Panc1 (cell line): Measurements from ENCODE around the gene ZNF830. TPM values are rescaled to one million over a fixed set of nuclear protein-coding genes. Genes with fewer than 3 reads are reported as not detected.

Experiments used
- ATAC-seq: fragments of 200-7000 bp; cut with Tn5 transposase; 2 replicates; pipeline ENCODE4 v1.9.1; 2020; ENCODE audit warnings: mild to moderate bottlenecking, moderate library complexity
- BruUV-seq: library from RNA; stranded (reverse); fragments of 400-500 nt; replicated peaks from 2 replicates; lab custom pipeline; 2021; lab: Mats Ljungman, UMichigan
- CTCF ChIA-PET: fragments of 300-600 bp; sonication (Branson Sonifier 250); formaldehyde crosslinking; loops from one replicate; lab custom pipeline; 2022; ENCODE audit warnings: antibody characterized with exemption; lab: Charles Lee
- POLR2A ChIA-PET: fragments of 300-600 bp; sonication (Branson Sonifier 250); formaldehyde crosslinking; loops from one replicate; lab custom pipeline; 2022; ENCODE audit warnings: antibody characterized with exemption; lab: Charles Lee
- DNase-seq: peaks from one replicate; pipeline ENCODE4 v3.0.0-alpha.2; 2010; ENCODE audit warnings: low read depth, low spot score
- H3K27ac ChIP-seq: 2 replicates; pipeline ENCODE4 v1.5.1; 2011; ENCODE audit warnings: mild to moderate bottlenecking, low read length, inconsistent platforms
- H3K27me3 ChIP-seq: fragments of 200-500 bp; sonication (Bioruptor generic); 2 replicates; pipeline ENCODE4 v1.6.0; 2014; ENCODE audit warnings: low read length, inconsistent platforms; ENCODE audit not compliant: control insufficient read depth, insufficient read depth
- H3K36me3 ChIP-seq: fragments of 200-500 bp; sonication (Bioruptor generic); 2 replicates; pipeline ENCODE4 v1.5.1; 2014; ENCODE audit warnings: inconsistent platforms, mild to moderate bottlenecking, low read length, moderate library complexity; ENCODE audit not compliant: control insufficient read depth, insufficient read depth
- H3K4me1 ChIP-seq: 2 replicates; pipeline ENCODE4 v1.5.1; 2011; ENCODE audit warnings: inconsistent platforms, mild to moderate bottlenecking, low read length, moderate library complexity; ENCODE audit not compliant: control insufficient read depth, insufficient read depth
- H3K4me3 ChIP-seq, 2 experiments: 2 replicates each; pipeline ENCODE4 v1.5.1; 2011 to 2012; ENCODE audit warnings: low read depth in 2 of 2, low read length in 2 of 2, mild to moderate bottlenecking in 2 of 2, inconsistent platforms in 1 of 2, moderate library complexity in 1 of 2
- H3K9me3 ChIP-seq: fragments of 200-500 bp; sonication (Bioruptor generic); 2 replicates; pipeline ENCODE4 v1.5.1; 2014; ENCODE audit warnings: low read depth, mild to moderate bottlenecking, inconsistent platforms, low read length, moderate library complexity; ENCODE audit not compliant: control insufficient read depth, insufficient read depth
- CTCF ChIP-seq: fragments of 450-650 bp; IDR thresholded peaks from 2 replicates; pipeline ENCODE4 v1.5.1; 2017; ENCODE audit warnings: mild to moderate bottlenecking
- POLR2AphosphoS5 ChIP-seq: IDR thresholded peaks from 2 replicates; pipeline ENCODE4 v1.6.1; 2012; ENCODE audit warnings: mild to moderate bottlenecking, low read depth, low read length, moderate library complexity
- SIN3A ChIP-seq: IDR thresholded peaks from 2 replicates; pipeline ENCODE4 v1.6.1; 2012; ENCODE audit warnings: low read depth, mild to moderate bottlenecking, low read length, moderate library complexity, borderline replicate concordance; ENCODE audit not compliant: insufficient read depth
- TCF7L2 ChIP-seq: IDR thresholded peaks from 2 replicates; pipeline ENCODE4 v1.6.1; 2011; ENCODE audit warnings: mild to moderate bottlenecking, low read depth, low read length, inconsistent platforms
- in situ Hi-C: cut with HindIII; loops from 2 replicates; pipeline ENCODE4 v1.10.0; 2016; ENCODE audit warnings: low sequenced_read_pairs, low pct_unique_long_range_greater_than_20kb
- intact Hi-C: fragments of 100-400 bp; cut with micrococcal nuclease; formaldehyde crosslinking; loops from one replicate; pipeline ENCODE4 v1.10.0; 2022; ENCODE audit not compliant: unreplicated experiment
- total RNA-seq: library from RNA; stranded (reverse); gene quantifications from one replicate; pipeline ENCODE4 v1.2.1, GENCODE V29; 2021; ENCODE audit not compliant: unreplicated experiment
- TF ChIP-seq, protein P1 (sequence below), 2 experiments: IDR thresholded peaks; 2 replicates each; pipeline ENCODE4 v1.6.1; 2011 to 2012; ENCODE audit warnings: low read depth in 2 of 2, control low read depth in 1 of 2, low read length in 1 of 2, mild to moderate bottlenecking in 1 of 2, moderate library complexity in 1 of 2; ENCODE audit not compliant: insufficient read depth in 1 of 2

The ZNF830 gene
- total RNA-seq, 1 experiment from 2014 or later = 17.5 TPM

DNA sequence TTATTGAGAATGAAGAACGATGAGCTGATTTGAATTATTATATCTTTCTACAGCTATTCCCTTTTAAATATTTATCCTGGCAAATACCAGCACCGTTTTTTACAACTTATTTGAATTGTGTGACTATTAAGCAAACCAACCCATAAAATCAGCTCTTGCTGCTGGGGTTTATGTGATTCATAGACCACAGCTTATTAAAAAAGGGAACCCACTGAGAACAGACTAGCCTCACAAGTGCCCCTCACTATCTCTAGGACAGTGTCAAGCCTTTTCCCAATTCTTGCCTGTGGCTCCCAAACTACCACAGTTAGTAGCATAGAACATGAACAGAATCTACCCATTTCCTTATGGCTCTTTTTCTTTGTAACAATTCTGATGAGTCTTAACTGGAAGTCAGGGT lies 12.8 kb downstream of the ZNF830 start:
- DNase-seq (no peak), ATAC-seq (no peak)
- Histone ChIP-seq H3K27ac (no peak overlapping the region), H3K36me3 (no peaks in the 10 kb centered on the region), H3K4me1 (no peaks in the 10 kb centered on the region), H3K9me3 (no peaks in the 10 kb centered on the region), H3K27me3 (no peaks in the 10 kb centered on the region), H3K4me3 (no peak overlapping the region)
- BruUV-seq = no TSS peak
- POLR2A ChIA-PET = interaction anchor here (0.6 kb wide), 1 partner anchor 142 kb away, joined by 4 read pairs; no protein-coding TSS in a partner anchor
- TF ChIP-seq TCF7L2 (no peak), POLR2AphosphoS5 (no peak), CTCF (no peak), SIN3A (no peak)
- TF ChIP-seq, protein P1, sequence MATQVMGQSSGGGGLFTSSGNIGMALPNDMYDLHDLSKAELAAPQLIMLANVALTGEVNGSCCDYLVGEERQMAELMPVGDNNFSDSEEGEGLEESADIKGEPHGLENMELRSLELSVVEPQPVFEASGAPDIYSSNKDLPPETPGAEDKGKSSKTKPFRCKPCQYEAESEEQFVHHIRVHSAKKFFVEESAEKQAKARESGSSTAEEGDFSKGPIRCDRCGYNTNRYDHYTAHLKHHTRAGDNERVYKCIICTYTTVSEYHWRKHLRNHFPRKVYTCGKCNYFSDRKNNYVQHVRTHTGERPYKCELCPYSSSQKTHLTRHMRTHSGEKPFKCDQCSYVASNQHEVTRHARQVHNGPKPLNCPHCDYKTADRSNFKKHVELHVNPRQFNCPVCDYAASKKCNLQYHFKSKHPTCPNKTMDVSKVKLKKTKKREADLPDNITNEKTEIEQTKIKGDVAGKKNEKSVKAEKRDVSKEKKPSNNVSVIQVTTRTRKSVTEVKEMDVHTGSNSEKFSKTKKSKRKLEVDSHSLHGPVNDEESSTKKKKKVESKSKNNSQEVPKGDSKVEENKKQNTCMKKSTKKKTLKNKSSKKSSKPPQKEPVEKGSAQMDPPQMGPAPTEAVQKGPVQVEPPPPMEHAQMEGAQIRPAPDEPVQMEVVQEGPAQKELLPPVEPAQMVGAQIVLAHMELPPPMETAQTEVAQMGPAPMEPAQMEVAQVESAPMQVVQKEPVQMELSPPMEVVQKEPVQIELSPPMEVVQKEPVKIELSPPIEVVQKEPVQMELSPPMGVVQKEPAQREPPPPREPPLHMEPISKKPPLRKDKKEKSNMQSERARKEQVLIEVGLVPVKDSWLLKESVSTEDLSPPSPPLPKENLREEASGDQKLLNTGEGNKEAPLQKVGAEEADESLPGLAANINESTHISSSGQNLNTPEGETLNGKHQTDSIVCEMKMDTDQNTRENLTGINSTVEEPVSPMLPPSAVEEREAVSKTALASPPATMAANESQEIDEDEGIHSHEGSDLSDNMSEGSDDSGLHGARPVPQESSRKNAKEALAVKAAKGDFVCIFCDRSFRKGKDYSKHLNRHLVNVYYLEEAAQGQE (IDR thresholded peaks at IDR 0.05; ENCODE audit: insufficient read depth in 1 of 2, low read depth in 2 of 2, low read length in 1 of 2) = no peak
- CTCF ChIA-PET = no interaction called here
- intact Hi-C loops = loop anchor here (10.0 kb wide), 1 partner anchor 59 kb away; no protein-coding TSS in a partner anchor
- in situ Hi-C loops = no loop called here

DNA sequence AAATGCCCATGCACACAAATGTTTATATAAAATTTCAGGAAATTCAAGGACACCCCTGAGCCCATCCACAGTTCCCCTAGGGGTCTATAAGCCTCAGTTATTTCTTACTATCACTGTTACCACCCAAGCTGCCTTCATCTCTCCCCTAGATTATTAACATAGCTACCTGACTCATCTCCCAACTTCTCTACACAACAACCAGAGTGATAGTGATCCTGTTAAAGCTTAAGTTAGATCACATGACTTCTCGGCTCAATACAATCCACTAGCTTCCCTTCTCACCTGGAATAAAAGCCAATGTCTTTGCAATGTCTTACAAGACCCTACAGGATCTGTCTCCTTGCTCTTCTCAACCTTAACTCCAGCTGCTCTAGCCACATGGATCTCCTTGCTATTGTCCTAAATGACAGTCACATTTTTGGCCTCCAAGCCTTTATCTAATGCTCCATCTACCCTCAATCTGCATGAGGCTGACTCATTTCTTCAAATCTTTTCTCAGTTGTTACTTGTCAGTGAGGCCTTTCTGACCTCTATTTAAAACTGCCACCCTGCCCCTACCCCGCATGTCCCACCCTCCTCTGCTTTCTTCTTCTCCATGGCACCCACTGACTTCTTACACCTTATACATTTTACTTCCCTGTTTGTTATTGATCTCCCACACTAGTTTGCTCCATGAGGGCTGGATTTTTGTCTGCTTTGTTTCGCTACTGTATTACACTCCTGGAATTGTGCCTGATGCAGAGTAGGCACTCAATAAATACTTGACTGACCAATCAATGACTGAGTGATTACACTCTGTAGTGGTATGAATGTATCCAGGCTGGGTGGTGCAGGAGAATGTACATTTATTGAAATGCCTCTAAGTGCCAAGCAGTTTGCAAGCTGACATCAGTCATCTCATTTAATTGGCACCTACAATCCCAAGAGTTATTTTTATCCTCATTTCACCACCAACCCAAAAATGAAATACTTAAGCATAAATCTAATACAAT lies 13.8 kb downstream of the ZNF830 start:
- ChIA-PET POLR2A (no interaction called here), CTCF (no interaction called here)
- intact Hi-C loops (loop anchor here (10.0 kb wide), 1 partner anchor 60 kb away; no protein-coding TSS in a partner anchor), in situ Hi-C loops (no loop called here)
- ATAC-seq (no peak), DNase-seq (no peak)
- Histone ChIP-seq H3K9me3 (no peaks in the 10 kb centered on the region), H3K4me3 (no peak overlapping the region), H3K27ac (no peak overlapping the region), H3K36me3 (no peaks in the 10 kb centered on the region), H3K4me1 (peaks cover 6% of the 10 kb centered on the region), H3K27me3 (no peaks in the 10 kb centered on the region)
- no TSS peak for BruUV-seq
- no peak for TF ChIP-seq TCF7L2
- TF ChIP-seq, protein P1 (IDR thresholded peaks at IDR 0.05; ENCODE audit: insufficient read depth in 1 of 2, low read depth in 2 of 2, low read length in 1 of 2) = no peak
- TF ChIP-seq SIN3A = no peak
- no peak for TF ChIP-seq POLR2AphosphoS5
- no peak for TF ChIP-seq CTCF
